ENCODE data around the gene SLC41A3. TPM values are rescaled to one million over a fixed set of nuclear protein-coding genes. Genes with fewer than 3 reads are reported as not detected.
A peak's percentile ranks its signal among the peaks of the same experiment; 100 is the strongest.

Gene SLC41A3
- total RNA-seq, 2 donors from 2014 or later, result 46.8 to 50.4 TPM

GRCh38 chr3:126078866-126079265 is 5.1 kb downstream of the SLC41A3 start:
- H3K9me3 ChIP-seq (ENCODE audit: control insufficient read depth, low read length), result peaks cover 29% of the 10 kb centered on the region
- peak; percentile 28 for DNase-seq
- no peaks in the 10 kb centered on the region for H3K27me3 Mint-ChIP-seq (ENCODE audit: insufficient read depth)
- peaks cover 4% of the 10 kb centered on the region for H3K4me1 Mint-ChIP-seq
- 93% methylated on average over 2 to 4 of the region's 4 CpGs for WGBS, 2 experiments (ENCODE audit: insufficient coverage in 1 of 2, insufficient read length in 1 of 2)
- no peak overlapping the region for H3K9ac ChIP-seq (ENCODE audit: extremely low read depth, low read length, poor library complexity, severe bottlenecking)
- no peaks in the 10 kb centered on the region for H3K27me3 ChIP-seq (ENCODE audit: control insufficient read depth, insufficient read depth, low read length, poor library complexity, severe bottlenecking)
- no peak for TF ChIP-seq CTCF (conservative IDR thresholded peaks at IDR 0.05)
- no peaks in the 10 kb centered on the region for H3K4me1 ChIP-seq (ENCODE audit: control insufficient read depth, insufficient read depth, low read length)
- no peak overlapping the region for H3K27ac Mint-ChIP-seq
- H3K9me3 Mint-ChIP-seq, result peaks cover 21% of the 10 kb centered on the region
- no peak overlapping the region for H3K4me3 ChIP-seq (ENCODE audit: low read length)
- no peak overlapping the region for H3K27ac ChIP-seq (ENCODE audit: low read depth, low read length)
- H3K4me3 Mint-ChIP-seq, result no peak overlapping the region
- no peaks in the 10 kb centered on the region for H3K36me3 ChIP-seq (ENCODE audit: control insufficient read depth, insufficient read depth, low read length)
- peaks cover 21% of the 10 kb centered on the region for H3K36me3 Mint-ChIP-seq (ENCODE audit: low read depth)

- H3K27me3 ChIP-seq (ENCODE audit: control insufficient read depth, insufficient read depth, low read length, poor library complexity, severe bottlenecking), result no peaks in the 10 kb centered on the region
- Mint-ChIP-seq H3K36me3 (ENCODE audit: low read depth) (peaks cover 23% of the 10 kb centered on the region), H3K4me3 (no peak overlapping the region), H3K4me1 (peaks cover 3% of the 10 kb centered on the region), H3K27me3 (ENCODE audit: insufficient read depth) (no peaks in the 10 kb centered on the region), H3K27ac (no peak overlapping the region), H3K9me3 (peaks cover 27% of the 10 kb centered on the region)
- 94 to 100% methylated on average over 1 to 11 of the region's 11 CpGs for WGBS, 2 experiments (ENCODE audit: insufficient coverage in 1 of 2, insufficient read length in 1 of 2)
- no peak overlapping the region for H3K27ac ChIP-seq (ENCODE audit: low read depth, low read length)
- H3K4me1 ChIP-seq (ENCODE audit: control insufficient read depth, insufficient read depth, low read length), result no peaks in the 10 kb centered on the region
- H3K9ac ChIP-seq (ENCODE audit: extremely low read depth, low read length, poor library complexity, severe bottlenecking), result no peak overlapping the region
- TF ChIP-seq CTCF (conservative IDR thresholded peaks at IDR 0.05), result no peak
- H3K9me3 ChIP-seq (ENCODE audit: control insufficient read depth, low read length), result peaks cover 41% of the 10 kb centered on the region
- H3K4me3 ChIP-seq (ENCODE audit: low read length), result no peak overlapping the region
- peaks cover 5% of the 10 kb centered on the region for H3K36me3 ChIP-seq (ENCODE audit: control insufficient read depth, insufficient read depth, low read length)
- DNase-seq, result peak; percentile 29
These were observed 6.2 kb downstream of the SLC41A3 start for GRCh38 chr3:126077754-126078153.

GRCh38 chr3:126076140-126076539 is 7.8 kb downstream of the SLC41A3 start:
- no peak for DNase-seq
- Histone ChIP-seq H3K36me3 (ENCODE audit: control insufficient read depth, insufficient read depth, low read length) (peaks cover 11% of the 10 kb centered on the region), H3K27ac (ENCODE audit: low read depth, low read length) (no peak overlapping the region), H3K9ac (ENCODE audit: extremely low read depth, low read length, poor library complexity, severe bottlenecking) (no peak overlapping the region), H3K4me3 (ENCODE audit: low read length) (no peak overlapping the region), H3K9me3 (ENCODE audit: control insufficient read depth, low read length) (peaks cover 48% of the 10 kb centered on the region), H3K27me3 (ENCODE audit: control insufficient read depth, insufficient read depth, low read length, poor library complexity, severe bottlenecking) (no peaks in the 10 kb centered on the region), H3K4me1 (ENCODE audit: control insufficient read depth, insufficient read depth, low read length) (no peaks in the 10 kb centered on the region)
- H3K27me3 Mint-ChIP-seq (ENCODE audit: insufficient read depth), result no peaks in the 10 kb centered on the region
- peaks cover 3% of the 10 kb centered on the region for H3K4me1 Mint-ChIP-seq
- TF ChIP-seq CTCF (conservative IDR thresholded peaks at IDR 0.05), result no peak
- H3K4me3 Mint-ChIP-seq, result no peak overlapping the region
- H3K36me3 Mint-ChIP-seq (ENCODE audit: low read depth), result peaks cover 28% of the 10 kb centered on the region
- H3K27ac Mint-ChIP-seq, result no peak overlapping the region
- peaks cover 35% of the 10 kb centered on the region for H3K9me3 Mint-ChIP-seq
